Trophoblast cell (in vitro differentiated cells and primary cell): ENCODE measurements around the gene PPP1R1B.

Experiments
- DNase-seq, 2 donors: peaks; one replicate each; pipeline ENCODE4 v3.0.0-alpha.2; 2016
- H2AFZ ChIP-seq: 2 replicates; pipeline ENCODE4 v1.6.1; 2013; ENCODE audit warnings: low read length, moderate library complexity, mild to moderate bottlenecking; ENCODE audit not compliant: insufficient read depth, poor library complexity
- H2AK5ac ChIP-seq: 2 replicates; pipeline ENCODE4 v1.6.1; 2013; ENCODE audit warnings: mild to moderate bottlenecking, low read length
- H2BK120ac ChIP-seq: 2 replicates; pipeline ENCODE4 v1.6.1; 2013; ENCODE audit warnings: low read length, mild to moderate bottlenecking, moderate library complexity; ENCODE audit not compliant: insufficient read depth, poor library complexity
- H2BK12ac ChIP-seq: 2 replicates; pipeline ENCODE4 v1.6.1; 2013; ENCODE audit warnings: mild to moderate bottlenecking, low read length, moderate library complexity
- H2BK5ac ChIP-seq: 2 replicates; pipeline ENCODE4 v1.6.1; 2013; ENCODE audit warnings: low read length, low read depth, moderate library complexity, mild to moderate bottlenecking; ENCODE audit not compliant: poor library complexity
- H3K14ac ChIP-seq: 2 replicates; pipeline ENCODE4 v1.6.1; 2013; ENCODE audit warnings: mild to moderate bottlenecking, low read length
- H3K18ac ChIP-seq: 2 replicates; pipeline ENCODE4 v1.6.1; 2013; ENCODE audit warnings: mild to moderate bottlenecking, low read length
- H3K23ac ChIP-seq: 2 replicates; pipeline ENCODE4 v1.6.1; 2013; ENCODE audit warnings: low read length
- H3K27ac ChIP-seq: 2 replicates; pipeline ENCODE4 v1.5.1; 2013; ENCODE audit warnings: low read depth, mild to moderate bottlenecking, inconsistent platforms, low read length, moderate library complexity
- H3K27me3 ChIP-seq: 2 replicates; pipeline ENCODE4 v1.6.1; 2013; ENCODE audit warnings: inconsistent platforms, mild to moderate bottlenecking, low read length, moderate library complexity; ENCODE audit not compliant: insufficient read depth
- H3K36me3 ChIP-seq, 2 experiments: 1 replicate in 1 of 2; 2 replicates in 1 of 2; pipeline ENCODE4 v1.6.1; 2013; ENCODE audit warnings: low read length in 2 of 2, mild to moderate bottlenecking in 2 of 2, moderate library complexity in 1 of 2; ENCODE audit not compliant: insufficient read depth in 2 of 2, control insufficient read depth in 1 of 2
- H3K4ac ChIP-seq: 2 replicates; pipeline ENCODE4 v1.6.1; 2013; ENCODE audit warnings: low read depth, mild to moderate bottlenecking, low read length, moderate library complexity
- H3K4me1 ChIP-seq, 2 experiments: 1 replicate in 1 of 2; 2 replicates in 1 of 2; pipeline ENCODE4 v1.6.1; 2013; ENCODE audit warnings: low read length in 2 of 2, mild to moderate bottlenecking in 2 of 2, moderate library complexity in 1 of 2; ENCODE audit not compliant: insufficient read depth in 2 of 2, control insufficient read depth in 1 of 2
- H3K4me2 ChIP-seq: 2 replicates; pipeline ENCODE4 v1.6.1; 2013; ENCODE audit warnings: inconsistent platforms, mild to moderate bottlenecking, low read length, moderate library complexity
- H3K4me3 ChIP-seq: 2 replicates; pipeline ENCODE4 v1.5.1; 2013; ENCODE audit warnings: mild to moderate bottlenecking, low read depth, low read length, inconsistent platforms
- H3K79me1 ChIP-seq: one replicate; pipeline ENCODE4 v1.6.1; 2013; ENCODE audit warnings: low read length
- H3K79me2 ChIP-seq: 2 replicates; pipeline ENCODE4 v1.6.1; 2013; ENCODE audit warnings: low read length, mild to moderate bottlenecking; ENCODE audit not compliant: control insufficient read depth, insufficient read depth, poor library complexity
- H3K9ac ChIP-seq: 2 replicates; pipeline ENCODE4 v1.6.1; 2013; ENCODE audit warnings: mild to moderate bottlenecking, low read length
- H3K9me3 ChIP-seq: 2 replicates; pipeline ENCODE4 v1.6.1; 2013; ENCODE audit warnings: low read depth, mild to moderate bottlenecking, control low read depth, inconsistent platforms, low read length; ENCODE audit not compliant: insufficient read depth
- H4K12ac ChIP-seq: 2 replicates; pipeline ENCODE4 v1.6.1; 2013; ENCODE audit warnings: low read depth, mild to moderate bottlenecking, low read length, moderate library complexity
- H4K8ac ChIP-seq: 2 replicates; pipeline ENCODE4 v1.6.1; 2013; ENCODE audit warnings: low read depth, mild to moderate bottlenecking, low read length, moderate library complexity
- H4K91ac ChIP-seq: one replicate; pipeline ENCODE4 v1.6.1; 2013; ENCODE audit warnings: low read depth, mild to moderate bottlenecking, low read length, moderate library complexity
- WGBS: extraction: QIAGEN DNeasy Blood & Tissue Kit; methylation state at CpG from one replicate; pipeline ENCODE4 v1.1.7; 2013; ENCODE audit warnings: missing lambda C conversion rate; ENCODE audit not compliant: insufficient read length, insufficient coverage; ENCODE audit errors: extremely low coverage; 5-methylcytosine and 5-hydroxymethylcytosine counted together

The PPP1R1B gene

GRCh38 chr17:39599004-39599664 lies 27.6 kb upstream of the PPP1R1B start:
- Histone ChIP-seq H2AK5ac (no peak overlapping the region), H3K14ac (no peak overlapping the region), H4K12ac (no peak overlapping the region), H2BK5ac (no peak overlapping the region), H3K79me1 (no peaks in the 10 kb centered on the region), H3K4me2 (no peak overlapping the region), H3K27ac (no peak overlapping the region), H3K27me3 (peaks cover 93% of the 10 kb centered on the region), H3K4ac (no peak overlapping the region), H2BK120ac (no peak overlapping the region), H3K4me1 (no peaks in the 10 kb centered on the region), H3K9ac (no peak overlapping the region), H3K79me2 (no peaks in the 10 kb centered on the region), H3K9me3 (peaks cover 14% of the 10 kb centered on the region), H3K18ac (no peak overlapping the region), H3K36me3 (no peaks in the 10 kb centered on the region), H2AFZ (no peak overlapping the region), H2BK12ac (no peak overlapping the region), H3K4me3 (no peak overlapping the region), H4K91ac (no peak overlapping the region), H3K23ac (no peak overlapping the region), H4K8ac (no peak overlapping the region)
- no CpG with 5 or more reads among the region's 36 CpGs for whole genome bisulfite sequencing
- DNase-seq: no peak

- Histone ChIP-seq H3K14ac (no peak overlapping the region), H3K23ac (no peak overlapping the region), H3K4me2 (no peak overlapping the region), H4K12ac (no peak overlapping the region), H3K79me2 (no peaks in the 10 kb centered on the region), H4K91ac (no peak overlapping the region), H3K4ac (no peak overlapping the region), H2BK5ac (no peak overlapping the region), H2BK120ac (no peak overlapping the region), H3K79me1 (no peaks in the 10 kb centered on the region), H3K27me3 (peaks cover 95% of the 10 kb centered on the region), H3K4me3 (no peak overlapping the region), H3K4me1 (no peaks in the 10 kb centered on the region), H2AK5ac (no peak overlapping the region), H3K9me3 (peaks cover 14% of the 10 kb centered on the region), H2BK12ac (no peak overlapping the region), H3K36me3 (no peaks in the 10 kb centered on the region), H3K9ac (no peak overlapping the region), H3K18ac (no peak overlapping the region), H3K27ac (no peak overlapping the region), H2AFZ (no peak overlapping the region), H4K8ac (no peak overlapping the region)
- no peak for DNase-seq
- WGBS: no CpG with 5 or more reads among the region's 28 CpGs
These were observed 27.0 kb upstream of the PPP1R1B start for GRCh38 chr17:39599665-39600231.

- WGBS: no CpG with 5 or more reads among the region's 13 CpGs
- Histone ChIP-seq H3K9ac (no peak overlapping the region), H3K79me2 (no peaks in the 10 kb centered on the region), H3K36me3 (no peaks in the 10 kb centered on the region), H3K79me1 (no peaks in the 10 kb centered on the region), H3K27ac (no peak overlapping the region), H3K9me3 (peaks cover 14% of the 10 kb centered on the region), H4K8ac (no peak overlapping the region), H3K23ac (no peak overlapping the region), H2BK120ac (no peak overlapping the region), H4K91ac (no peak overlapping the region), H3K4me1 (no peaks in the 10 kb centered on the region), H2AK5ac (no peak overlapping the region), H2AFZ (no peak overlapping the region), H3K27me3 (peaks cover 95% of the 10 kb centered on the region), H3K4me2 (no peak overlapping the region), H3K4me3 (no peak overlapping the region), H3K14ac (no peak overlapping the region), H2BK12ac (no peak overlapping the region), H4K12ac (no peak overlapping the region), H3K4ac (no peak overlapping the region), H2BK5ac (no peak overlapping the region), H3K18ac (no peak overlapping the region)
- no peak for DNase-seq
These were observed 26.3 kb upstream of the PPP1R1B start for GRCh38 chr17:39600288-39600996.

- no peaks in the 10 kb centered on the region for H3K4me1 ChIP-seq
- no peak overlapping the region for H3K9ac ChIP-seq
- no peak overlapping the region for H3K4me2 ChIP-seq
- H3K36me3 ChIP-seq: no peaks in the 10 kb centered on the region
- no peak overlapping the region for H2AK5ac ChIP-seq
- no peaks in the 10 kb centered on the region for H3K79me2 ChIP-seq
- no peak overlapping the region for H3K4ac ChIP-seq
- H3K27me3 ChIP-seq: peaks cover 95% of the 10 kb centered on the region
- H2BK120ac ChIP-seq: no peak overlapping the region
- peak overlapping the region; percentile 52 for H3K4me3 ChIP-seq
- no CpG with 5 or more reads among the region's 21 CpGs for WGBS
- DNase-seq: no peak
- H4K91ac ChIP-seq: no peak overlapping the region
- no peak overlapping the region for H3K18ac ChIP-seq
- no peaks in the 10 kb centered on the region for H3K79me1 ChIP-seq
- peaks cover 11% of the 10 kb centered on the region for H3K9me3 ChIP-seq
- H2AFZ ChIP-seq: no peak overlapping the region
- H4K12ac ChIP-seq: no peak overlapping the region
- H2BK5ac ChIP-seq: no peak overlapping the region
- no peak overlapping the region for H3K23ac ChIP-seq
- H4K8ac ChIP-seq: no peak overlapping the region
- H2BK12ac ChIP-seq: no peak overlapping the region
- no peak overlapping the region for H3K27ac ChIP-seq
- H3K14ac ChIP-seq: no peak overlapping the region
These were observed 25.7 kb upstream of the PPP1R1B start for GRCh38 chr17:39600997-39601597.
